Peyer's patch (tissue), 4 donors: ENCODE measurements around the gene KDR.

ENCODE experiments used
- POLR2A ChIP-seq, 2 donors: fragments of 450-650 bp; IDR thresholded peaks; one replicate each; pipeline ENCODE4 v1.5.1; 2017; ENCODE audit warnings: antibody characterized with exemption in 2 of 2, mild to moderate bottlenecking in 2 of 2, moderate library complexity in 2 of 2
- TF ChIP-seq, protein P1 (sequence below), 6 experiments: fragments of 450-650 bp in 4 of 6; fragments of 200-600 bp in 2 of 6; sonication (generic) in 1 of 6; IDR thresholded peaks; one replicate each; pipeline ENCODE4 v1.5.1; 2017 to 2019; ENCODE audit warnings: antibody characterized with exemption in 6 of 6, mild to moderate bottlenecking in 3 of 6, moderate library complexity in 1 of 6

DNA sequence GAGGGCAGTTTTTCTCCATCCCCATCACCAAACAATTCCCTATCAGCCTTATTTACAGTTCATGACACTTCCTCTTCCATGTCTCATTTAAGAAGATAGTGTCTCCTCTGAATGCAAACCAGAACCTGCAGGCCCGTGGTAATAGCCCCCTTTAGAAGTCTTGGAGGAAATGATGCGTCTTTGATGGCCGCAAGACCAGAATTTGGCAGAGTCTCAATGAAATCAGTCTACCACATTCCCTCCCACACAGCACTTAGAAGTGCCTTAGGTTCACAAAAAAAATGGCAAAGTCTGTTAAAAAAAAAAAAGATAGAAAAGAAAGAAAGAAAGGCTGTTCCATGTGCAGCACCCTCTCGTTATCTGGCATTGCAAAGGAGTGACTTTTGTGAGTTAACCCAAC, 2.1 kb upstream of the KDR start:
- TF ChIP-seq, protein P1, sequence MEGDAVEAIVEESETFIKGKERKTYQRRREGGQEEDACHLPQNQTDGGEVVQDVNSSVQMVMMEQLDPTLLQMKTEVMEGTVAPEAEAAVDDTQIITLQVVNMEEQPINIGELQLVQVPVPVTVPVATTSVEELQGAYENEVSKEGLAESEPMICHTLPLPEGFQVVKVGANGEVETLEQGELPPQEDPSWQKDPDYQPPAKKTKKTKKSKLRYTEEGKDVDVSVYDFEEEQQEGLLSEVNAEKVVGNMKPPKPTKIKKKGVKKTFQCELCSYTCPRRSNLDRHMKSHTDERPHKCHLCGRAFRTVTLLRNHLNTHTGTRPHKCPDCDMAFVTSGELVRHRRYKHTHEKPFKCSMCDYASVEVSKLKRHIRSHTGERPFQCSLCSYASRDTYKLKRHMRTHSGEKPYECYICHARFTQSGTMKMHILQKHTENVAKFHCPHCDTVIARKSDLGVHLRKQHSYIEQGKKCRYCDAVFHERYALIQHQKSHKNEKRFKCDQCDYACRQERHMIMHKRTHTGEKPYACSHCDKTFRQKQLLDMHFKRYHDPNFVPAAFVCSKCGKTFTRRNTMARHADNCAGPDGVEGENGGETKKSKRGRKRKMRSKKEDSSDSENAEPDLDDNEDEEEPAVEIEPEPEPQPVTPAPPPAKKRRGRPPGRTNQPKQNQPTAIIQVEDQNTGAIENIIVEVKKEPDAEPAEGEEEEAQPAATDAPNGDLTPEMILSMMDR (IDR thresholded peaks at IDR 0.05), result no peak
- no peak for TF ChIP-seq POLR2A (IDR thresholded peaks at IDR 0.05)
